CD8-positive, alpha-beta memory T cell (primary cell): ENCODE data around the gene ENTPD2. TPM values are rescaled to one million over a fixed set of nuclear protein-coding genes. Genes with fewer than 3 reads are reported as not detected.

ENCODE experiments used
- CTCF ChIA-PET: fragments of 350-600 bp; sonication (Branson Sonifier 250); formaldehyde crosslinking; loops from one replicate; lab custom pipeline; 2021; ENCODE audit warnings: antibody characterized with exemption; lab: Charles Lee
- POLR2A ChIA-PET: fragments of 350-600 bp; sonication (Branson Sonifier 250); formaldehyde crosslinking; loops from one replicate; lab custom pipeline; 2021; ENCODE audit warnings: antibody characterized with exemption; lab: Charles Lee
- DNase-seq, 5 donors: peaks; one replicate each; pipeline versions ENCODE4 v3.0.0 to v3.0.0-alpha.2; 2020 to 2022; ENCODE audit warnings: mixed read lengths in 1 of 5
- H3K27ac ChIP-seq: one replicate; pipeline ENCODE4 v1.7.0; 2013; ENCODE audit warnings: low read depth, mild to moderate bottlenecking, low read length, moderate library complexity
- H3K27me3 ChIP-seq: 2 replicates; pipeline ENCODE4 v1.7.0; 2013; ENCODE audit warnings: low read length, mild to moderate bottlenecking; ENCODE audit not compliant: insufficient read depth, poor library complexity, severe bottlenecking
- H3K36me3 ChIP-seq: 2 replicates; pipeline ENCODE4 v1.7.0; 2013; ENCODE audit warnings: mild to moderate bottlenecking, low read length, moderate library complexity; ENCODE audit not compliant: insufficient read depth
- H3K4me1 ChIP-seq: 2 replicates; pipeline ENCODE4 v1.7.0; 2013; ENCODE audit warnings: mild to moderate bottlenecking, low read length, moderate library complexity; ENCODE audit not compliant: insufficient read depth
- H3K4me3 ChIP-seq: 2 replicates; pipeline ENCODE4 v1.7.0; 2013; ENCODE audit warnings: mild to moderate bottlenecking, low read length
- H3K9me3 ChIP-seq: 2 replicates; pipeline ENCODE4 v1.7.0; 2013; ENCODE audit warnings: mild to moderate bottlenecking, low read length
- H3K27ac Mint-ChIP-seq, 8 donors: one replicate each; pipeline ENCODE4 v1.8.0; 2020 to 2021; ENCODE audit warnings: mixed read lengths in 8 of 8, mild to moderate bottlenecking in 6 of 8, inconsistent platforms in 3 of 8, moderate library complexity in 3 of 8
- H3K27me3 Mint-ChIP-seq, 2 donors: one replicate each; pipeline ENCODE4 v1.8.0; 2020 to 2021; ENCODE audit warnings: mixed read lengths in 2 of 2, mild to moderate bottlenecking in 1 of 2, moderate library complexity in 1 of 2
- H3K36me3 Mint-ChIP-seq, 3 donors: one replicate each; pipeline ENCODE4 v1.8.0; 2020 to 2021; ENCODE audit warnings: mixed read lengths in 3 of 3, inconsistent platforms in 1 of 3, mild to moderate bottlenecking in 1 of 3
- H3K4me1 Mint-ChIP-seq, 3 donors: one replicate each; pipeline ENCODE4 v1.8.0; 2020 to 2021; ENCODE audit warnings: mixed read lengths in 3 of 3, inconsistent platforms in 1 of 3, mild to moderate bottlenecking in 1 of 3
- H3K4me3 Mint-ChIP-seq, 7 donors: one replicate each; pipeline ENCODE4 v1.8.0; 2020 to 2021; ENCODE audit warnings: mixed read lengths in 7 of 7, mild to moderate bottlenecking in 6 of 7, moderate library complexity in 4 of 7, inconsistent platforms in 2 of 7
- H3K9me3 Mint-ChIP-seq, 5 donors: one replicate each; pipeline ENCODE4 v1.8.0; 2020 to 2022; ENCODE audit warnings: mixed read lengths in 5 of 5, mild to moderate bottlenecking in 3 of 5, moderate library complexity in 2 of 5, inconsistent platforms in 1 of 5
- polyA plus RNA-seq: library from polyadenylated mRNA; unstranded; fragments of 300-500 nt; fragmentation: Illumina TruSeq; gene quantifications from one replicate; pipeline ENCODE4 v1.2.3, GENCODE V29; 2021
- total RNA-seq, 2 experiments: library from RNA; stranded (reverse); gene quantifications; one replicate each; pipeline ENCODE4 v1.2.3, GENCODE V29; 2021

The ENTPD2 gene
- total and polyA plus RNA-seq, 3 experiments from 2014 or later, result not detected

DNA sequence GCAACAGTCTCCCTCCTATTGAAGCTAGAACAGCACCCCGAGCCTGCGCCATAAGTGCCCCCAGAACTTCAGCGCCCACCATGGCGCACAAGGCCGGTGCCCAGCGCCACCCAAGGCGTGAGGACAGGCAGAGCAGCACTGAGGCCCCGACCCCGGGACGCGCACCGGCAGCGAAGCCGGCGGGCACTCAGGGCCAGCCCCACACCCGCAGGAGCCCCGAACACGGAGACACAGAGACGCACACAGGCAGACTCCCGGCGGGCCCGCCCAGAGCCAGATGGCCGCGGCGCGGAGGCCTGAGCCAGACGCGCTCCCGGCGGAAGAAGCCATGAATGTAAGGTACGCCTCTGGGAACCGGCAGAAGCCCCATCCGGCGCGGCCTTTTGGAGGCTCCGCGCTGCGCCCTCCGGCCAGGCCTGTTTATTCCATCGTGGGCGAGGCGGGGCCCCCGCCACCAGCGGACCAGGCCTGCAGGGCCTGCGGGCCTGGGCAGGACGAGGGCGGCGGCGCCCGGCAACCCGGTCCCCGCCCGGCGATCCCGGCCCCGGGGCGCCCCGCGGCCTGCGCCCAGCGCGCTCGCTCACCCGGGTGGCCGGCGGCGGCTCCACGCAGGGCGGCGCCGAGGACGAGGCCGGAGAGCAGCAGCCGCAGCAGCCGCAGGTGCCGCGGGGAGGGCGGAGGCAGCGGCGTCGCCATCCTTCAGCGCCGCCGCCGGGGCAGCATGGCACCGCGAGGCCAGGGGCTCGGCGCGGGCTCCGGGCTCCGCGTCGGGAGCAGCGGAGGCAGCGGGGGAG lies 8.4 kb downstream of the ENTPD2 start:
- no peaks in the 10 kb centered on the region for H3K9me3 ChIP-seq
- peaks cover 28 to 31% of the 10 kb centered on the region in 2 donors for H3K27me3 Mint-ChIP-seq
- peak overlapping the region in 2 of 8 donors; percentile 43 to 60 for H3K27ac Mint-ChIP-seq
- H3K4me3 ChIP-seq, result peak overlapping the region; percentile 47
- peak overlapping the region; percentile 70 to 87 (median 86) for H3K4me3 Mint-ChIP-seq
- peaks cover 6 to 26% (median 13%) of the 10 kb centered on the region in 3 donors for H3K4me1 Mint-ChIP-seq
- H3K4me1 ChIP-seq, result peaks cover 27% of the 10 kb centered on the region
- no peaks in the 10 kb centered on the region for H3K9me3 Mint-ChIP-seq
- no peaks in the 10 kb centered on the region for H3K36me3 ChIP-seq
- no peaks in the 10 kb centered on the region for H3K36me3 Mint-ChIP-seq
- no peak for DNase-seq
- CTCF ChIA-PET, result interaction anchor here (1.0 to 4.4 kb wide), 14 partner anchors 10 to 268 kb away, joined by 3 to 87 read pairs (median 7); partner anchors contain the start of genes AJM1, MAN1B1 and SAPCD2
- POLR2A ChIA-PET, result interaction anchor here (1.2 kb wide), 1 partner anchor 10 kb away, joined by 3 read pairs; no protein-coding TSS in a partner anchor
- peaks cover 43% of the 10 kb centered on the region for H3K27me3 ChIP-seq
- peak overlapping the region; percentile 24 for H3K27ac ChIP-seq

DNA sequence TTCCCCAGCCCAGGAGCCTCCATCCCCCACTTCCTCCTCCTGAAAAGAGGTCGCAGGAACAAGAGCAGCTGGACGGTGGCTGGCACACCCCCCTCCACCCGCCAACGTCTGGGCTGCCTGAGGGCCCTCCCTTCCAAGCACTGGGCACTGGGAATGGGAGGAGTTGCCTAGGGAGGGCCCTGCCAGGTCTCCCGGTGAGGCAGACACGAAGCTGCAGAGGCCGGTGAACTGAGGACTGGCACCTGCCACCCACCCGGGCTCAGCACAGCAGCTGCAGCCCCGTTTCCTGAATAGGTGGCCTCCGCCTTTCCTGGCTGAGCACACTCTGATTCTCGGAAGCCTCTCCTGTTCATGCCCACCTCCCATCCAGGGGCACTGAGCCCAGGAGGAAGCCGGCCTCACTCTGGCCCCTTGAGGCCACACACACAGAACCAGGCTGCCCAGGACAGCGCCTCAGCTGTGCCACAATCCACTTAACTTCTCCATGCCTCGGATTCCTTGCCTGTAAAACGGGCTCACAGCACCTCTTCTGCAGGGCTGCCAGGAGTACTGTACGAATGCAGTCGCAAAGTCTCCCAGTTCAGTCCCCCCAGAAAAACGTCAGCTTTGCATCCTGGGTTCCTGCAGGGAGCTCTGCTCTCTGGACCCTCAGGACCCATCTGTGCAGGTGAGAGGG lies 9.2 kb downstream of the ENTPD2 start:
- peak overlapping the region in 3 of 8 donors; percentile 43 to 73 (median 60) for H3K27ac Mint-ChIP-seq
- H3K36me3 Mint-ChIP-seq, result no peaks in the 10 kb centered on the region
- H3K4me3 ChIP-seq, result peak overlapping the region; percentile 34
- peaks cover 34% of the 10 kb centered on the region for H3K27me3 ChIP-seq
- no peaks in the 10 kb centered on the region for H3K9me3 ChIP-seq
- peaks cover 6 to 26% (median 13%) of the 10 kb centered on the region in 3 donors for H3K4me1 Mint-ChIP-seq
- ChIA-PET CTCF (interaction anchor here (0.9 to 2.5 kb wide), 7 partner anchors 10 to 258 kb away, joined by 3 to 18 read pairs (median 5); partner anchors contain the start of genes MAN1B1 and SAPCD2), POLR2A (interaction anchor here (0.6 to 0.9 kb wide), 2 partner anchors 9 to 33 kb away, joined by 3 read pairs; partner anchors contain the start of gene UAP1L1)
- no peaks in the 10 kb centered on the region for H3K36me3 ChIP-seq
- H3K4me1 ChIP-seq, result peaks cover 27% of the 10 kb centered on the region
- peak overlapping the region; percentile 24 for H3K27ac ChIP-seq
- DNase-seq, result no peak
- peak overlapping the region; percentile 70 to 87 (median 86) for H3K4me3 Mint-ChIP-seq
- H3K9me3 Mint-ChIP-seq, result no peaks in the 10 kb centered on the region
- peaks cover 24 to 25% of the 10 kb centered on the region in 2 donors for H3K27me3 Mint-ChIP-seq

GRCh38 chr9:137044037-137044436 lies 9.8 kb downstream of the ENTPD2 start:
- no peak overlapping the region for H3K27ac Mint-ChIP-seq
- no peak overlapping the region for H3K4me3 ChIP-seq
- H3K4me3 Mint-ChIP-seq, result peak overlapping the region in 4 of 7 donors; percentile 9 to 86 (median 56)
- H3K4me1 Mint-ChIP-seq, result peaks cover 6 to 26% (median 13%) of the 10 kb centered on the region in 3 donors
- H3K27me3 Mint-ChIP-seq, result peaks cover 20 to 22% of the 10 kb centered on the region in 2 donors
- H3K36me3 Mint-ChIP-seq, result no peaks in the 10 kb centered on the region
- peaks cover 27% of the 10 kb centered on the region for H3K4me1 ChIP-seq
- no peaks in the 10 kb centered on the region for H3K9me3 ChIP-seq
- POLR2A ChIA-PET, result interaction anchor here (0.9 kb wide), 1 partner anchor 34 kb away, joined by 3 read pairs; the partner anchor contains the start of gene UAP1L1
- DNase-seq, result no peak
- CTCF ChIA-PET, result interaction anchor here (0.9 to 2.5 kb wide), 6 partner anchors 9 to 257 kb away, joined by 3 to 18 read pairs (median 6); partner anchors contain the start of gene SAPCD2
- peaks cover 28% of the 10 kb centered on the region for H3K27me3 ChIP-seq
- H3K36me3 ChIP-seq, result no peaks in the 10 kb centered on the region
- no peaks in the 10 kb centered on the region for H3K9me3 Mint-ChIP-seq
- no peak overlapping the region for H3K27ac ChIP-seq

GRCh38 chr9:137042751-137043727 lies 10.8 kb downstream of the ENTPD2 start:
- Mint-ChIP-seq H3K4me3 (peak overlapping the region in 2 of 7 donors; percentile 39 to 54), H3K27me3 (peaks cover 20 to 21% of the 10 kb centered on the region in 2 donors), H3K27ac (no peak overlapping the region), H3K9me3 (no peaks in the 10 kb centered on the region), H3K36me3 (no peaks in the 10 kb centered on the region), H3K4me1 (peaks cover 6 to 26% (median 13%) of the 10 kb centered on the region in 3 donors)
- Histone ChIP-seq H3K27me3 (peaks cover 25% of the 10 kb centered on the region), H3K27ac (no peak overlapping the region), H3K4me1 (peaks cover 27% of the 10 kb centered on the region), H3K9me3 (no peaks in the 10 kb centered on the region), H3K4me3 (no peak overlapping the region), H3K36me3 (no peaks in the 10 kb centered on the region)
- POLR2A ChIA-PET, result no interaction called here
- no peak for DNase-seq
- CTCF ChIA-PET, result interaction anchor here (0.7 to 2.5 kb wide), 4 partner anchors 8 to 72 kb away, joined by 3 to 18 read pairs (median 8); partner anchors contain the start of gene SAPCD2

- Mint-ChIP-seq H3K36me3 (no peaks in the 10 kb centered on the region), H3K4me3 (no peak overlapping the region), H3K4me1 (peaks cover 6 to 18% (median 13%) of the 10 kb centered on the region in 3 donors), H3K27me3 (peaks cover 6 to 10% of the 10 kb centered on the region in 2 donors), H3K9me3 (no peaks in the 10 kb centered on the region), H3K27ac (no peak overlapping the region)
- DNase-seq, result no peak
- ChIA-PET POLR2A (no interaction called here), CTCF (interaction anchor here (1.0 to 1.8 kb wide), 2 partner anchors 12 to 94 kb away, joined by 3 to 6 read pairs; no protein-coding TSS in a partner anchor)
- Histone ChIP-seq H3K4me1 (peaks cover 23% of the 10 kb centered on the region), H3K27ac (no peak overlapping the region), H3K36me3 (no peaks in the 10 kb centered on the region), H3K9me3 (no peaks in the 10 kb centered on the region), H3K27me3 (peaks cover 11% of the 10 kb centered on the region), H3K4me3 (no peak overlapping the region)
Measured at GRCh38 chr9:137041124-137041523, 12.7 kb downstream of the ENTPD2 start.

GRCh38 chr9:137040568-137040967 lies 13.3 kb downstream of the ENTPD2 start:
- Histone ChIP-seq H3K27ac (no peak overlapping the region), H3K4me3 (no peak overlapping the region), H3K27me3 (peaks cover 11% of the 10 kb centered on the region), H3K4me1 (peaks cover 22% of the 10 kb centered on the region), H3K9me3 (no peaks in the 10 kb centered on the region), H3K36me3 (no peaks in the 10 kb centered on the region)
- Mint-ChIP-seq H3K9me3 (no peaks in the 10 kb centered on the region), H3K27me3 (peaks cover 6 to 10% of the 10 kb centered on the region in 2 donors), H3K36me3 (no peaks in the 10 kb centered on the region), H3K27ac (no peak overlapping the region), H3K4me3 (no peak overlapping the region), H3K4me1 (peaks cover 6 to 18% (median 13%) of the 10 kb centered on the region in 3 donors)
- no peak for DNase-seq
- POLR2A ChIA-PET, result no interaction called here
- CTCF ChIA-PET, result interaction anchor here (0.8 to 1.8 kb wide), 3 partner anchors 12 to 94 kb away, joined by 3 to 6 read pairs (median 3); no protein-coding TSS in a partner anchor
